ENCODE measurements around the gene NDUFS4. TPM values are rescaled to one million over a fixed set of nuclear protein-coding genes. Genes with fewer than 3 reads are reported as not detected.

NDUFS4 gene
- total RNA-seq, 1 experiment from 2014 or later = 92.9 TPM

GRCh38 chr5:53674121-53674520, 113.7 kb downstream of the NDUFS4 start:
- Histone ChIP-seq H3K9ac (ENCODE audit: extremely low read depth, insufficient read length, low read length) (no peak overlapping the region), H3K18ac (ENCODE audit: insufficient read length, low read depth, low read length) (no peak overlapping the region), H3K9me3 (ENCODE audit: control insufficient read depth, low read depth, low read length) (no peaks in the 10 kb centered on the region), H3K27me3 (ENCODE audit: insufficient read depth, low read length) (no peaks in the 10 kb centered on the region), H3K4me2 (ENCODE audit: insufficient read depth, insufficient read length, low read length) (no peak overlapping the region), H4K91ac (ENCODE audit: insufficient read length, low read depth, low read length) (no peak overlapping the region), H2BK20ac (ENCODE audit: low read depth, low read length, poor library complexity, severe bottlenecking) (no peak overlapping the region), H2AFZ (ENCODE audit: low read length) (no peak overlapping the region), H3K79me1 (ENCODE audit: insufficient read depth, low read depth, low read length, poor library complexity, severe bottlenecking) (no peaks in the 10 kb centered on the region), H4K5ac (ENCODE audit: insufficient read length, low read depth, low read length) (no peak overlapping the region), H2BK5ac (ENCODE audit: insufficient read length, low read length) (no peak overlapping the region), H3K23me2 (ENCODE audit: insufficient read length, low read depth, low read length, poor library complexity, severe bottlenecking) (no peaks in the 10 kb centered on the region), H3K23ac (ENCODE audit: insufficient read length, low read depth, low read length) (no peak overlapping the region), H2BK120ac (ENCODE audit: low read depth, low read length, poor library complexity, severe bottlenecking) (no peak overlapping the region), H3K56ac (ENCODE audit: insufficient read length, low read depth, low read length) (no peak overlapping the region), H3K4me1 (ENCODE audit: insufficient read depth, low read length) (no peaks in the 10 kb centered on the region), H2BK15ac (ENCODE audit: low read depth, low read length) (no peak overlapping the region), H2BK12ac (ENCODE audit: insufficient read length, low read depth, low read length) (no peak overlapping the region), H2AK5ac (ENCODE audit: insufficient read length, low read length) (no peak overlapping the region), H3K14ac (ENCODE audit: insufficient read depth, low read length) (no peak overlapping the region), H3T11ph (ENCODE audit: low read length) (no peak overlapping the region), H4K20me1 (ENCODE audit: control insufficient read depth, insufficient read depth, insufficient read length) (no peaks in the 10 kb centered on the region), H4K8ac (replicated peaks; ENCODE audit: insufficient read length, low read depth, low read length) (no peak overlapping the region), H3K4ac (ENCODE audit: low read depth, low read length) (no peak overlapping the region), H3K79me2 (ENCODE audit: insufficient read depth, low read length) (no peaks in the 10 kb centered on the region), H3K27ac (ENCODE audit: insufficient read length, low read depth, low read length) (no peak overlapping the region)
- H3K4me3 Mint-ChIP-seq = no peak overlapping the region
- no peaks in the 10 kb centered on the region; a peak in 2 of 7 replicates for H3K36me3 Mint-ChIP-seq (ENCODE audit: insufficient read depth in 1 of 3, low read depth in 3 of 3)
- no peak for DNase-seq
- H3K27me3 Mint-ChIP-seq (ENCODE audit: low read depth) = no peaks in the 10 kb centered on the region
- no peak overlapping the region; a peak in 1 of 7 replicates for H3K27ac Mint-ChIP-seq
- TF ChIP-seq CTCF (conservative IDR thresholded peaks at IDR 0.05) = no peak
- no CpG with 5 or more reads among the region's 1 CpG for WGBS (ENCODE audit: extremely low coverage, insufficient read length, low lambda C conversion rate)
- H3K9me3 Mint-ChIP-seq = no peaks in the 10 kb centered on the region; a peak in 1 of 5 replicates
- H3K4me1 Mint-ChIP-seq = peaks cover 19 to 32% of the 10 kb centered on the region in 2 experiments
